ENCODE measurements around the gene CSH2.
"Not testable (repeated sequence)": the region's sequence is repeated elsewhere in the genome, so short reads cannot be mapped to it uniquely, and the experiment has no call there.

DNA sequence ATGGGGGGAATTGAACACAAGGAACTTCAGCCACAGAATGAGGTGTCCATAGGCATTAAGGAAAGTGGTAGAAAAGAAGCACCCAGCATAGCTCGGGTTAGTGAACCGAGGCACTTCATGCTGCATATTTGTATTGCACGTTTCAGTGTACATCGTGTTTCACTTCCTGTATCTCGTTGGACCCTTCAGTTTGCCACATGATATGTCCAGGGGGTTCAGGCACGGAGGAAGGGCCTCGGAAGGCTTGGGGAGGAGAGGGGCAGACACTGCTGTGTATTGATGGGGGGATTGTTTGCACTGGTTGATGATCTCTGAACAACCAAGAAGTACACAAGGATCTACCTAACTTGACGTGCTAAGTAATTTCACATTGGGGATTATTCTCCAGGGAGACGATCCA is 48.9 kb upstream of the CSH2 start:
- TF ChIP-seq CTCF, POLR2A, EP300 (IDR thresholded peaks at IDR 0.05): not testable (repeated sequence)
